Epithelial cell of proximal tubule (primary cell): ENCODE data around the gene CEP19. TPM values are rescaled to one million over a fixed set of nuclear protein-coding genes. Genes with fewer than 3 reads are reported as not detected.

Experiments
- DNase-seq: peaks from one replicate; pipeline ENCODE4 v3.0.0-alpha.2; 2011; ENCODE audit warnings: low read depth
- H3K4me3 ChIP-seq: 2 replicates; pipeline ENCODE4 v1.5.1; 2011; ENCODE audit warnings: low read depth, mild to moderate bottlenecking, low read length
- total RNA-seq: library from RNA; depleted of rRNA; stranded (reverse); fragments of >200 nt; gene quantifications from 2 replicates; pipeline ENCODE4 v1.2.3, GENCODE V29; 2015
- TF ChIP-seq, protein P1 (sequence below): conservative IDR thresholded peaks from 2 replicates; pipeline ENCODE4 v1.5.1; 2012; ENCODE audit warnings: low read depth, mild to moderate bottlenecking, low read length

Gene CEP19
- total RNA-seq, 1 donor from 2014 or later: 1.2 TPM

- no peak for DNase-seq
- no peak overlapping the region for H3K4me3 ChIP-seq
- TF ChIP-seq, protein P1, sequence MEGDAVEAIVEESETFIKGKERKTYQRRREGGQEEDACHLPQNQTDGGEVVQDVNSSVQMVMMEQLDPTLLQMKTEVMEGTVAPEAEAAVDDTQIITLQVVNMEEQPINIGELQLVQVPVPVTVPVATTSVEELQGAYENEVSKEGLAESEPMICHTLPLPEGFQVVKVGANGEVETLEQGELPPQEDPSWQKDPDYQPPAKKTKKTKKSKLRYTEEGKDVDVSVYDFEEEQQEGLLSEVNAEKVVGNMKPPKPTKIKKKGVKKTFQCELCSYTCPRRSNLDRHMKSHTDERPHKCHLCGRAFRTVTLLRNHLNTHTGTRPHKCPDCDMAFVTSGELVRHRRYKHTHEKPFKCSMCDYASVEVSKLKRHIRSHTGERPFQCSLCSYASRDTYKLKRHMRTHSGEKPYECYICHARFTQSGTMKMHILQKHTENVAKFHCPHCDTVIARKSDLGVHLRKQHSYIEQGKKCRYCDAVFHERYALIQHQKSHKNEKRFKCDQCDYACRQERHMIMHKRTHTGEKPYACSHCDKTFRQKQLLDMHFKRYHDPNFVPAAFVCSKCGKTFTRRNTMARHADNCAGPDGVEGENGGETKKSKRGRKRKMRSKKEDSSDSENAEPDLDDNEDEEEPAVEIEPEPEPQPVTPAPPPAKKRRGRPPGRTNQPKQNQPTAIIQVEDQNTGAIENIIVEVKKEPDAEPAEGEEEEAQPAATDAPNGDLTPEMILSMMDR: no peak
Observed at GRCh38 chr3:196662033-196662432, 50.0 kb downstream of the CEP19 start.

GRCh38 chr3:196661400-196661799 is 50.6 kb downstream of the CEP19 start:
- no peak overlapping the region for H3K4me3 ChIP-seq
- DNase-seq: no peak
- TF ChIP-seq, protein P1: no peak

DNA sequence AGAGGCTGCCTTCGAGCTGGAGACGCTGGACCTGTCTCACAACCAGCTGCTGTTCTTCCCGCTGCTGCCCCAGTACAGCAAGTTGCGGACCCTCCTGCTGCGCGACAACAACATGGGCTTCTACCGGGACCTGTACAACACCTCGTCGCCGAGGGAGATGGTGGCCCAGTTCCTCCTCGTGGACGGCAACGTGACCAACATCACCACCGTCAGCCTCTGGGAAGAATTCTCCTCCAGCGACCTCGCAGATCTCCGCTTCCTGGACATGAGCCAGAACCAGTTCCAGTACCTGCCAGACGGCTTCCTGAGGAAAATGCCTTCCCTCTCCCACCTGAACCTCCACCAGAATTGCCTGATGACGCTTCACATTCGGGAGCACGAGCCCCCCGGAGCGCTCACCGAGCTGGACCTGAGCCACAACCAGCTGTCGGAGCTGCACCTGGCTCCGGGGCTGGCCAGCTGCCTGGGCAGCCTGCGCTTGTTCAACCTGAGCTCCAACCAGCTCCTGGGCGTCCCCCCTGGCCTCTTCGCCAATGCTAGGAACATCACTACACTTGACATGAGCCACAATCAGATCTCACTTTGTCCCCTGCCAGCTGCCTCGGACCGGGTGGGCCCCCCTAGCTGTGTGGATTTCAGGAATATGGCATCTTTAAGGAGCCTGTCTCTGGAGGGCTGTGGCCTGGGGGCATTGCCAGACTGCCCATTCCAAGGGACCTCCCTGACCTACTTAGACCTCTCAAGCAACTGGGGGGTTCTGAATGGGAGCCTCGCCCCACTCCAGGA is 51.5 kb downstream of the CEP19 start:
- H3K4me3 ChIP-seq: no peak overlapping the region
- DNase-seq: no peak
- TF ChIP-seq, protein P1: no peak

GRCh38 chr3:196659901-196660351 is 52.1 kb downstream of the CEP19 start:
- H3K4me3 ChIP-seq: no peak overlapping the region
- DNase-seq: no peak
- TF ChIP-seq, protein P1: no peak

Other genes starting within 250 kb of the CEP19 start
- gene RNF168, start 208.5 kb downstream of the CEP19 start, total RNA-seq: 14.0 and 17.5 TPM in 2 replicates
- gene SMCO1, start 196.9 kb downstream of the CEP19 start, total RNA-seq: not detected in 2 replicates
- 8.5 and 9.2 TPM in 2 replicates for gene WDR53, start 143.7 kb downstream of the CEP19 start, total RNA-seq
- 7.8 and 9.9 TPM in 2 replicates for gene FBXO45, start 143.6 kb downstream of the CEP19 start, total RNA-seq
- 0.35 and 2.5 TPM in 2 replicates for gene NRROS, start 72.6 kb downstream of the CEP19 start, total RNA-seq
- 24.8 and 29.2 TPM in 2 replicates for gene PIGX, start 127 bp upstream of the CEP19 start, total RNA-seq
- 36.5 and 52.1 TPM in 2 replicates for gene PAK2, start 27.6 kb upstream of the CEP19 start, total RNA-seq
- 19.7 and 20.0 TPM in 2 replicates for gene SENP5, start 155.7 kb upstream of the CEP19 start, total RNA-seq
- 49.4 and 51.1 TPM in 2 replicates for gene NCBP2, start 230.3 kb upstream of the CEP19 start, total RNA-seq